Adrenal gland (tissue), 5 donors: Measurements from ENCODE around the gene MAP3K8.

Source experiments
- POLR2A ChIP-seq, 2 donors: fragments of 450-650 bp; IDR thresholded peaks; one replicate each; pipeline ENCODE4 v1.6.1; 2017; ENCODE audit warnings: antibody characterized with exemption in 2 of 2, mild to moderate bottlenecking in 2 of 2, moderate library complexity in 1 of 2
- TF ChIP-seq, protein P1 (sequence below), 6 experiments: fragments of 450-650 bp in 4 of 6; fragments of 200-600 bp in 2 of 6; sonication (generic) in 1 of 6; IDR thresholded peaks; 1 replicate in 5 of 6; 2 replicates in 1 of 6; pipeline versions ENCODE4 v1.5.1 to v1.8.0; 2016 to 2021; ENCODE audit warnings: antibody characterized with exemption in 6 of 6, mild to moderate bottlenecking in 2 of 6, moderate library complexity in 1 of 6
- donor health status: DM: no; HTN: no; CAD: no.

DNA sequence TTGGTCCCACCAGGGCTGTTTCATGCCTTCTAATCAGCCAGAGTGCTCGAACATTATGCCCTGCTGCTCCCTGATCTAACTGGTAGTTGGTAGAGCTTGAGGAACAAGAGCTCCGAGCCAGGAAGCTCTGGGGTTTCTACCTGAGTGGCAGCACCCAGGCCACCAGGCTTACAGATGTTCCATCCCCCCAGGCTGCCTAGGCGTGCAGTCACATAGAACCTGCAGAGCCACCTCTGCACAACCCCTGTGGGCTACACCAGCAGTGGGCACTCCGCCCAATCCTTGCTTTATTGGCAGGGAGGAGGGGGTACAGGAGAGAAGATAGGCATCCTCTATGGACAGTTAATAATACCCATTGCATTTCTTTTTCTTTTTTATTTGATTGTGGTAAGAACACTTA lies 21.8 kb downstream of the MAP3K8 start:
- TF ChIP-seq, protein P1, sequence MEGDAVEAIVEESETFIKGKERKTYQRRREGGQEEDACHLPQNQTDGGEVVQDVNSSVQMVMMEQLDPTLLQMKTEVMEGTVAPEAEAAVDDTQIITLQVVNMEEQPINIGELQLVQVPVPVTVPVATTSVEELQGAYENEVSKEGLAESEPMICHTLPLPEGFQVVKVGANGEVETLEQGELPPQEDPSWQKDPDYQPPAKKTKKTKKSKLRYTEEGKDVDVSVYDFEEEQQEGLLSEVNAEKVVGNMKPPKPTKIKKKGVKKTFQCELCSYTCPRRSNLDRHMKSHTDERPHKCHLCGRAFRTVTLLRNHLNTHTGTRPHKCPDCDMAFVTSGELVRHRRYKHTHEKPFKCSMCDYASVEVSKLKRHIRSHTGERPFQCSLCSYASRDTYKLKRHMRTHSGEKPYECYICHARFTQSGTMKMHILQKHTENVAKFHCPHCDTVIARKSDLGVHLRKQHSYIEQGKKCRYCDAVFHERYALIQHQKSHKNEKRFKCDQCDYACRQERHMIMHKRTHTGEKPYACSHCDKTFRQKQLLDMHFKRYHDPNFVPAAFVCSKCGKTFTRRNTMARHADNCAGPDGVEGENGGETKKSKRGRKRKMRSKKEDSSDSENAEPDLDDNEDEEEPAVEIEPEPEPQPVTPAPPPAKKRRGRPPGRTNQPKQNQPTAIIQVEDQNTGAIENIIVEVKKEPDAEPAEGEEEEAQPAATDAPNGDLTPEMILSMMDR (IDR thresholded peaks at IDR 0.05) = no peak
- no peak for TF ChIP-seq POLR2A (IDR thresholded peaks at IDR 0.05)
